Neural cell (in vitro differentiated cells): ENCODE data around the gene HNRNPH2. TPM values are rescaled to one million over a fixed set of nuclear protein-coding genes. Genes with fewer than 3 reads are reported as not detected.

Source experiments
- H2AFZ ChIP-seq: fragments of 200-600, 300-800 bp; sonication (generic), shearing (Covaris generic); 2 replicates; pipeline ENCODE4 v1.6.0; 2014; ENCODE audit warnings: low read depth, mild to moderate bottlenecking, antibody characterized with exemption, low read length, moderate library complexity
- H3F3A ChIP-seq: fragments of 200-600 bp; shearing (Covaris generic); 2 replicates; pipeline ENCODE4 v1.6.1; 2016; ENCODE audit warnings: mild to moderate bottlenecking, moderate library complexity, mixed read lengths, antibody characterized with exemption, low read length; ENCODE audit not compliant: insufficient read depth, poor library complexity, severe bottlenecking
- H3K27ac ChIP-seq: fragments of 200-600, 300-800 bp; sonication (generic), shearing (Covaris generic); 2 replicates; pipeline ENCODE4 v1.5.1; 2014; ENCODE audit warnings: mild to moderate bottlenecking, low read length, moderate library complexity
- H3K27me3 ChIP-seq: fragments of 300-800, 200-600 bp; sonication (generic), shearing (Covaris generic); 2 replicates; pipeline ENCODE4 v1.6.0; 2014; ENCODE audit warnings: mild to moderate bottlenecking, low read depth, low read length, moderate library complexity; ENCODE audit not compliant: insufficient read depth
- H3K36me3 ChIP-seq: fragments of 300-800, 200-600 bp; sonication (generic), shearing (Covaris generic); 2 replicates; pipeline ENCODE4 v1.5.1; 2014; ENCODE audit warnings: mild to moderate bottlenecking, antibody characterized with exemption, low read length, moderate library complexity; ENCODE audit not compliant: insufficient read depth
- H3K4me2 ChIP-seq: fragments of 300-800, 200-600 bp; sonication (generic), shearing (Covaris generic); 2 replicates; pipeline ENCODE4 v1.6.0; 2014; ENCODE audit warnings: mild to moderate bottlenecking, low read length
- H3K4me3 ChIP-seq: fragments of 300-800, 200-600 bp; sonication (generic), shearing (Covaris generic); 2 replicates; pipeline ENCODE4 v1.5.1; 2014; ENCODE audit warnings: mild to moderate bottlenecking, low read length, moderate library complexity
- H3K79me2 ChIP-seq: fragments of 200-600 bp; shearing (Covaris generic); replicated peaks from 2 replicates; pipeline ENCODE4 v1.6.0; 2014; ENCODE audit warnings: mild to moderate bottlenecking, low read length, moderate library complexity; ENCODE audit not compliant: insufficient read depth
- H3K9ac ChIP-seq: fragments of 300-800, 200-600 bp; sonication (generic), shearing (Covaris generic); 2 replicates; pipeline ENCODE4 v1.6.1; 2016; ENCODE audit warnings: mild to moderate bottlenecking, low read length, mixed read lengths
- H3K9me2 ChIP-seq: fragments of 200-600 bp; shearing (Covaris generic); 2 replicates; pipeline ENCODE4 v1.6.1; 2016; ENCODE audit warnings: mild to moderate bottlenecking, low read length, mixed read lengths; ENCODE audit not compliant: insufficient read depth
- H3K9me3 ChIP-seq: fragments of 200-600, 300-800 bp; sonication (generic), shearing (Covaris generic); 2 replicates; pipeline ENCODE4 v1.6.1; 2016; ENCODE audit warnings: mild to moderate bottlenecking, mixed run types, low read length, moderate library complexity, mixed read lengths
- H4K20me1 ChIP-seq: fragments of 200-600 bp; shearing (Covaris generic); 2 replicates; pipeline ENCODE4 v1.6.1; 2016; ENCODE audit warnings: mild to moderate bottlenecking, mixed run types; ENCODE audit not compliant: insufficient read depth
- CTCF ChIP-seq: fragments of 450-650 bp; IDR thresholded peaks from 2 replicates; pipeline ENCODE4 v1.5.1; 2014; ENCODE audit warnings: antibody characterized with exemption, mild to moderate bottlenecking, moderate library complexity; ENCODE audit not compliant: poor library complexity, severe bottlenecking
- EP300 ChIP-seq: fragments of 450-650 bp; conservative IDR thresholded peaks from 2 replicates; pipeline ENCODE4 v1.6.1; 2014; ENCODE audit warnings: antibody characterized with exemption, mild to moderate bottlenecking, moderate library complexity; ENCODE audit not compliant: poor library complexity, severe bottlenecking
- EZH2 ChIP-seq: fragments of 200-600, 300-800 bp; shearing (Covaris generic), sonication (generic); IDR thresholded peaks from 2 replicates; pipeline ENCODE4 v1.6.1; 2014; ENCODE audit warnings: antibody characterized with exemption, low read length, borderline replicate concordance, mild to moderate bottlenecking; ENCODE audit not compliant: insufficient read depth, poor library complexity, severe bottlenecking
- MXI1 ChIP-seq: fragments of 450-650 bp; conservative IDR thresholded peaks from 2 replicates; pipeline ENCODE4 v1.6.1; 2014; ENCODE audit warnings: antibody characterized with exemption, mild to moderate bottlenecking; ENCODE audit not compliant: poor library complexity, severe bottlenecking
- POLR2AphosphoS5 ChIP-seq: IDR thresholded peaks from 2 replicates; pipeline ENCODE4 v1.6.1; 2012
- RAD21 ChIP-seq: fragments of 450-650 bp; conservative IDR thresholded peaks from 2 replicates; pipeline ENCODE4 v1.6.1; 2014; ENCODE audit warnings: antibody characterized with exemption, mild to moderate bottlenecking, moderate library complexity
- REST ChIP-seq: IDR thresholded peaks from 2 replicates; pipeline ENCODE4 v1.6.1; 2012; ENCODE audit warnings: borderline replicate concordance
- SMC3 ChIP-seq: fragments of 450-650 bp; conservative IDR thresholded peaks from 2 replicates; pipeline ENCODE4 v1.6.1; 2014; ENCODE audit warnings: antibody characterized with exemption, mild to moderate bottlenecking, moderate library complexity; ENCODE audit not compliant: poor library complexity
- TAF1 ChIP-seq: IDR thresholded peaks from 2 replicates; pipeline ENCODE4 v1.6.1; 2012; ENCODE audit warnings: low read depth
- polyA plus RNA-seq: library from polyadenylated mRNA; depleted of rRNA; stranded (reverse); fragments of >200 nt; gene quantifications from 2 replicates; pipeline ENCODE4 v1.2.3, GENCODE V29; 2014

Gene HNRNPH2
- polyA plus RNA-seq, 1 donor from 2014 or later = 167 TPM

- no peaks in the 10 kb centered on the region for H3K79me2 ChIP-seq
- H4K20me1 ChIP-seq = no peaks in the 10 kb centered on the region
- TF ChIP-seq CTCF = no peak
- TF ChIP-seq RAD21 = no peak
- no peak for TF ChIP-seq TAF1
- TF ChIP-seq MXI1 = no peak
- TF ChIP-seq EZH2 = no peak
- no peak for TF ChIP-seq EP300
- TF ChIP-seq SMC3 = no peak
- H3K9me3 ChIP-seq = no peaks in the 10 kb centered on the region
- H3F3A ChIP-seq = no peaks in the 10 kb centered on the region
- no peak overlapping the region for H3K4me3 ChIP-seq
- H3K36me3 ChIP-seq = no peaks in the 10 kb centered on the region
- no peaks in the 10 kb centered on the region for H3K9me2 ChIP-seq
- no peak overlapping the region for H3K4me2 ChIP-seq
- no peak overlapping the region for H3K9ac ChIP-seq
- no peaks in the 10 kb centered on the region for H3K27me3 ChIP-seq
- no peak overlapping the region for H2AFZ ChIP-seq
- H3K27ac ChIP-seq = no peak overlapping the region
Measured at GRCh38 chrX:101430457-101431078, 22.5 kb downstream of the HNRNPH2 start.

- H3K4me2 ChIP-seq = no peak overlapping the region
- H2AFZ ChIP-seq = no peak overlapping the region
- H3K9me3 ChIP-seq = no peaks in the 10 kb centered on the region
- H3K9ac ChIP-seq = no peak overlapping the region
- TF ChIP-seq SMC3 = no peak
- TF ChIP-seq RAD21 = no peak
- TF ChIP-seq TAF1 = no peak
- no peak for TF ChIP-seq EZH2
- TF ChIP-seq REST = no peak
- TF ChIP-seq MXI1 = no peak
- TF ChIP-seq POLR2AphosphoS5 = no peak
- no peak for TF ChIP-seq CTCF
- TF ChIP-seq EP300 = no peak
- H4K20me1 ChIP-seq = no peaks in the 10 kb centered on the region
- no peaks in the 10 kb centered on the region for H3K79me2 ChIP-seq
- no peak overlapping the region for H3K27ac ChIP-seq
- H3K36me3 ChIP-seq = no peaks in the 10 kb centered on the region
- no peaks in the 10 kb centered on the region for H3F3A ChIP-seq
- H3K27me3 ChIP-seq = no peaks in the 10 kb centered on the region
- no peaks in the 10 kb centered on the region for H3K9me2 ChIP-seq
- no peak overlapping the region for H3K4me3 ChIP-seq
Measured at GRCh38 chrX:101442085-101442484, 34.1 kb downstream of the HNRNPH2 start.
